Measurements from ENCODE around the gene MRTFA.

The MRTFA gene

DNA sequence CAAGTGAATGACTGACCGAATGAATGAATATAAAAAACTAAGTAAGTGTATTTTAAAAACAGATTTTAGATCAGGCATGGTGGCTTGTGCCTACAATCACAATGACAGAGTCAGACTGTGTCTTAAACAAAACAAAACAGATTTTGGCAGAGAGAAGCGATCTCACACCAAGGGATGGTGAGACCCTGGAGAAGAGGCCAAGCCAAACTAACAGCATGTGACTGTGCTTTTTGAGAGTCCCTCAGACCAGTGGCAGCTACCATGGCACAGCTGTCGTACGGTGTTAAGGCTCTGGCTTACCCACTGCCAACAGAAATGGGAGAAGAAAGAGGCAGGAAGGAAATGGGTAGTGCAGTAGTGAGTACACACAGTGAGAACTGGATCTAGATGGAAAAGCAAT lies 205.5 kb downstream of the MRTFA start:
- Histone ChIP-seq H3K27ac (ENCODE audit: low read depth, low read length) (no peak overlapping the region), H3K9ac (ENCODE audit: low read depth, low read length) (no peak overlapping the region), H3K27me3 (ENCODE audit: control insufficient read depth, insufficient read depth, low read length) (no peaks in the 10 kb centered on the region), H3K36me3 (ENCODE audit: control insufficient read depth, insufficient read depth, low read length) (peaks cover 40% of the 10 kb centered on the region), H3K4me3 (ENCODE audit: low read depth, low read length) (no peak overlapping the region), H3K4me1 (ENCODE audit: control insufficient read depth, insufficient read depth, low read length) (no peaks in the 10 kb centered on the region), H3K9me3 (ENCODE audit: control insufficient read depth, insufficient read depth, low read length) (no peaks in the 10 kb centered on the region)

DNA sequence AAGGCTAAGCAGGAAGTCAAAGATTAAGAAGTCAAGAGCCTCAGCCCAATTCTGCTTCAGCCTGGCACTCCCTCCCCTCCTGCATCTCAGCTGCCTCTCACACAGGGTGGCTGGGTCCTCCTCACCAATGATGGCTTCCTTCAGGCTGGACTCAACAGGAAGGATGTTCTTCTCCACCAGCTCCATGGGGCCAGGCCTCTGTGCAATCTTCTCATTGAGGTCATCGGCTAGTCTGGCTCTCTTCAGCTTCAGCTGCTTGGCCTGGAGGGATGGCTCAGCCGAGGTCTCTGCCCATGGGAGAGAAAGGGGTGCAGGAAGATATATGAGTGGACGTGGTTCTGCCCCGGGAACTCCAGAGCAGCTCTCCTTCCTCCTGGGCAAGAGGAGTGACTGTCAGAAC lies 207.0 kb downstream of the MRTFA start:
- Histone ChIP-seq H3K27me3 (ENCODE audit: control insufficient read depth, insufficient read depth, low read length) (no peaks in the 10 kb centered on the region), H3K36me3 (ENCODE audit: control insufficient read depth, insufficient read depth, low read length) (peaks cover 50% of the 10 kb centered on the region), H3K9ac (ENCODE audit: low read depth, low read length) (no peak overlapping the region), H3K4me3 (ENCODE audit: low read depth, low read length) (no peak overlapping the region), H3K9me3 (ENCODE audit: control insufficient read depth, insufficient read depth, low read length) (no peaks in the 10 kb centered on the region), H3K4me1 (ENCODE audit: control insufficient read depth, insufficient read depth, low read length) (no peaks in the 10 kb centered on the region), H3K27ac (ENCODE audit: low read depth, low read length) (no peak overlapping the region)

DNA sequence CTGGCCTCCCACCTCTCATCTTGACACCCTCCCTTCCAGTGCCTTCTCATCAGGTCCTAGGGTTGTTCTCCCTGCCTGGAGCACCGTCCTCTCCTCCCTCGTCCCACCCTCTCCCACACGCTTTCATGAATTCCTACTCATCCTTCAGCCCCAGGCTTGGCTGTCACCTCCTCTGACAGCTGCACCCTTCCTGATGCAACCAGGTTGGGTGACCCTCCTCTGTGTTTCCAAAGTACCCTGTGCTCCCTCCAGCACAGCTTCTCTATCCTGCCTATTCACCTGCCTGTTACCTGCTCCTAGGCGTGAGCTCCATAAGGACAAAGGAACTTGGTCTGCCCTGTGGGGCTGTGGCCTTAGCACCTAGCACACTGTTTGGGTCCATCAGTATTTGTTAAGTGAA lies 207.7 kb downstream of the MRTFA start:
- Histone ChIP-seq H3K36me3 (ENCODE audit: control insufficient read depth, insufficient read depth, low read length) (peaks cover 54% of the 10 kb centered on the region), H3K27me3 (ENCODE audit: control insufficient read depth, insufficient read depth, low read length) (no peaks in the 10 kb centered on the region), H3K4me1 (ENCODE audit: control insufficient read depth, insufficient read depth, low read length) (no peaks in the 10 kb centered on the region), H3K9ac (ENCODE audit: low read depth, low read length) (no peak overlapping the region), H3K4me3 (ENCODE audit: low read depth, low read length) (no peak overlapping the region), H3K9me3 (ENCODE audit: control insufficient read depth, insufficient read depth, low read length) (no peaks in the 10 kb centered on the region), H3K27ac (ENCODE audit: low read depth, low read length) (no peak overlapping the region)

DNA sequence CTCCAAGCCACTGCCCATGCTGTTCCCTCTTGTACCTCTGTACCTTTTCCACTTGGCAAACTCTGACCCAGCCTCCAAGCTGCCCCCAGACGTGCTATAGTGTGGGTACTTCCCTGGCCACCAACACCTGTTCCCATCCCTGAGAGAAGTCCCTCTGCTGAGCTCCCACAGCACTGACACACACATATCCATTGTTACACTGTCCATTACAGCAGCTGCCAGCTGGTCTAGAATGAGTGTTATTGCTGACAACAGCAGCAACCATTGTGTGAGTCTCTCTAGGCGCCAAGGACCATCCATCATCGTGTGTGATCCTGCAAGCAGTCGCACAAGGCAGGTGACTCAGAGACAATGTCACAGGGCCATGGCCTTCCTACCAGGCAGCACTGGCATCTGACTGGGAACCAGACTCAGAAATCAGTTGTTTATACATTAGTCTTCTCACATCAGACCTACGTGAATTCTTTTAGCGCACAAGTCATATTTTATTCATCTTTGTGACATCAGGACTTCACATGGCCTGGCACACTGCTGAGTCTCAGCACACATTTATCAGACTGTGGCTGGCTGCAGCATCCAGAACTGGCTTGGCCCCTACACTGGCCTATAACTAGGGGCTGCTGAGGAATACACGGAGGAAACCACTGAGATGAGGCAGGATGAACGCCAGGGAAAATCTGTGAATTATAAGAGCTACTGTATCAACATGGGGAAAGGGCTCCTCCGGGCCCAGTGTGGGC lies 209.8 kb downstream of the MRTFA start:
- no peak overlapping the region for H3K27ac ChIP-seq (ENCODE audit: low read depth, low read length)
- H3K9ac ChIP-seq (ENCODE audit: low read depth, low read length) = no peak overlapping the region
- H3K9me3 ChIP-seq (ENCODE audit: control insufficient read depth, insufficient read depth, low read length) = no peaks in the 10 kb centered on the region
- peaks cover 68% of the 10 kb centered on the region for H3K36me3 ChIP-seq (ENCODE audit: control insufficient read depth, insufficient read depth, low read length)
- H3K27me3 ChIP-seq (ENCODE audit: control insufficient read depth, insufficient read depth, low read length) = no peaks in the 10 kb centered on the region
- H3K4me1 ChIP-seq (ENCODE audit: control insufficient read depth, insufficient read depth, low read length) = no peaks in the 10 kb centered on the region
- H3K4me3 ChIP-seq (ENCODE audit: low read depth, low read length) = no peak overlapping the region

DNA sequence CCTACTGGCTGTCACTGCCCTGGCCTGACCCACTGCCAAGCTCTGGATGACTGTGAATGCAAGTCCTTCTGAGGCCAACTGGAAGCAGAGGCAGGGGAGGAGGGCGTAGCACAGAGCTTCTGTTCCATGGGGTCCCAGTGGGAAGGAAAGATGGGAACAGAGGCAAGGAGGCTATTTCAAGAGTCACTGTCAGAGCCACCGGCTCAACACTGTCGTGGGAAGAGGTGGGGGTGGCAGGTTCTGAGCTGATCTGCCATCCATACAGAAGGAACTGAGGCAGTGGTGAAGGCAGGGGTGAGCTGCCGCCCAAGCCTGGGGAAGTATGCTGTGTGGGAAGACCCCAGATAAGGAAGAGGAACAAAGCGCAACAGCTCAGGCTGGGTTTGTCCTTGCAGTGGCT lies 211.4 kb downstream of the MRTFA start:
- no peak overlapping the region for H3K9ac ChIP-seq (ENCODE audit: low read depth, low read length)
- no peak overlapping the region for H3K27ac ChIP-seq (ENCODE audit: low read depth, low read length)
- no peak overlapping the region for H3K4me3 ChIP-seq (ENCODE audit: low read depth, low read length)
- H3K27me3 ChIP-seq (ENCODE audit: control insufficient read depth, insufficient read depth, low read length) = no peaks in the 10 kb centered on the region
- H3K4me1 ChIP-seq (ENCODE audit: control insufficient read depth, insufficient read depth, low read length) = no peaks in the 10 kb centered on the region
- H3K36me3 ChIP-seq (ENCODE audit: control insufficient read depth, insufficient read depth, low read length) = peaks cover 74% of the 10 kb centered on the region
- no peaks in the 10 kb centered on the region for H3K9me3 ChIP-seq (ENCODE audit: control insufficient read depth, insufficient read depth, low read length)

DNA sequence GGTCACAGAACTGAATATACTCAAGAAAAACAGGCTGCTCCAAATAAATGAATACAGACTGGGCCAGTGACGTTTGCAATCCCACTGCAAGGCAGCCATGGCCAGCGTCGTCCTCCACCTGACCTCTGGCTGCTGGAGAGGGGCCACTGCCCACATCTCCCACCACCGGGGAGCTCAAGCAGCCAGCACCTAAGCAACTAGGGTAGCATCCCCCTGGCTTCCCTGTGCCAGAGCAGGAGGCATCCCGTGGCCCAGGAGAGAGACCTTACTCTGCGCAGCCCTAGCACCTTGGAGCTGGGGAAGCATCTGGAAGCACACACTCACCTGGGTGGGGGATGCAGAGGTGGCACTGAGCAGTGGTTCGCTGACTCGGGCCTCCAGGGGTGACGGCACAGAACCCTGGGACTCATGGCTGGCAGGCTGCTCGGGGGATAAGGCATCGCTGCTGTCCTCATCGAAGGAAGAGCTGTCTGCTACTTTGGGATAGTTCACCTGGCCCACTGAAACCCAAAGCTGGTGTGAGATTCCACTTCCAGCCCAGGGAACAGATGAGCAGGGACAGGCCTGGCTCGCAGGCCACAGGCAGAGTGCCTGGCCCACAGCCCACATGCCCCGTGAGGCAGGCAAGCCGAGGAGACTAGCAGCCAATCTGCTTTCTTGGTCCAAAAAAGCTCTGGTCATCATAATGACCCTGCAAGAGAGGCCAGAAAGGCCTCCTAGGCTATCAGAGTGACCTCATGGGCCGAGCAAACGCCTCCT lies 212.5 kb downstream of the MRTFA start:
- Histone ChIP-seq H3K4me1 (ENCODE audit: control insufficient read depth, insufficient read depth, low read length) (no peaks in the 10 kb centered on the region), H3K9ac (ENCODE audit: low read depth, low read length) (no peak overlapping the region), H3K4me3 (ENCODE audit: low read depth, low read length) (no peak overlapping the region), H3K36me3 (ENCODE audit: control insufficient read depth, insufficient read depth, low read length) (peaks cover 76% of the 10 kb centered on the region), H3K27me3 (ENCODE audit: control insufficient read depth, insufficient read depth, low read length) (no peaks in the 10 kb centered on the region), H3K9me3 (ENCODE audit: control insufficient read depth, insufficient read depth, low read length) (no peaks in the 10 kb centered on the region), H3K27ac (ENCODE audit: low read depth, low read length) (no peak overlapping the region)

DNA sequence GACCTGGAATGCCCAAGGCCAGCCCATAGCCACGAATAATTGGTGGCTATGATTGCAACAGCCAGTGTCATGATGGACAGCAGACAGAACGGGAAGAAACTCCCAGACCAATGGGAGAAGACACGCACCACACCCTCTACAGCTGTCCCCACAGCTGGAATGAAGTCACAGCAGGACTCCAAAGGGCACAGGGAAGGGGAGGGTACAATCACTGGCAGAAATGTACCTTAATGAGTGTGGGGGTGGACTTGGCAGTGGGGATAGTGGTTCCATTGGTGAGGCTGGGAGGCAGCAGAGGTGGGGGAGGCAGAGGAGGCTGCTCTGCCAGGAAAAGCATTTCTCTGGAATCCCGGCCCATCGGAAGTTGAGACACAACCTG lies 213.2 kb downstream of the MRTFA start:
- H3K27ac ChIP-seq (ENCODE audit: low read depth, low read length) = no peak overlapping the region
- no peaks in the 10 kb centered on the region for H3K4me1 ChIP-seq (ENCODE audit: control insufficient read depth, insufficient read depth, low read length)
- H3K4me3 ChIP-seq (ENCODE audit: low read depth, low read length) = no peak overlapping the region
- H3K9ac ChIP-seq (ENCODE audit: low read depth, low read length) = no peak overlapping the region
- H3K36me3 ChIP-seq (ENCODE audit: control insufficient read depth, insufficient read depth, low read length) = peaks cover 77% of the 10 kb centered on the region
- no peaks in the 10 kb centered on the region for H3K27me3 ChIP-seq (ENCODE audit: control insufficient read depth, insufficient read depth, low read length)
- H3K9me3 ChIP-seq (ENCODE audit: control insufficient read depth, insufficient read depth, low read length) = no peaks in the 10 kb centered on the region

DNA sequence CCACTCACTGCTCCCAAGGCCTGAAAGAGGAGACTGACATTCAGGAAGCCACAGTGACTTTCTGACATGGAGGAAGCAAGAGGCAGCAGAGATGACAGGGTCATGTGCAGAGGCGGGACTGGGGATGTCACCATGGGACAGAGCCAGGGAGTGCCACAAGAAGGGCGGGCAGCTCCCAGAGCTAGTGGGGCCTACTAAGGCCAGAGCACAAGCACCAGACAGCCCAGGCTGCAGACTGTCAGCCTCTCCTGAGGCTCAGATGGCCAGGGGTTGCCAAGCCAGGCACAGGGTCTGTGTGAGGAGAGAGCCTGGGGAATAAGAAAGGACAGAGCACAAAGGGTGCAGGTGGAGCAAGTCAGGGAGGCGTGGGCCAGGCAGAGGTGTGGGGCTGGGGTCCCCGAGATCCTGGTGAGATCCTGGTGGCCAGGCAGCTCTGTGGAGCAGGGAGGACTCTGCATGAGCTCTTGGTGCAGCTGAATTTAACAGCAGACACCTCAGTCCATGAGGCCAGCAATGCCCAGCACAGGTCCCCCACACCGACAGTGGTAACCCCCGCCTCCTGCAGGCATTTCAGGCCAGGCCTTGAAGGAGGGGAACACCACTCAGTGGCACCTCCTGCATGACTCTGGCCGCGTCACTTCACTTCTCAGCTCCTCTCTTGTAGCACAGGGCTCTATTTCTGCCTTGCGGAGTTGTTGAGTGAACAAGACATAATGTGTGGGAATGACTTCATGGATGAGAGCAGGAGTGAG lies 213.8 kb downstream of the MRTFA start:
- Histone ChIP-seq H3K4me1 (ENCODE audit: control insufficient read depth, insufficient read depth, low read length) (no peaks in the 10 kb centered on the region), H3K36me3 (ENCODE audit: control insufficient read depth, insufficient read depth, low read length) (peaks cover 78% of the 10 kb centered on the region), H3K9ac (ENCODE audit: low read depth, low read length) (no peak overlapping the region), H3K9me3 (ENCODE audit: control insufficient read depth, insufficient read depth, low read length) (no peaks in the 10 kb centered on the region), H3K27me3 (ENCODE audit: control insufficient read depth, insufficient read depth, low read length) (no peaks in the 10 kb centered on the region), H3K27ac (ENCODE audit: low read depth, low read length) (no peak overlapping the region), H3K4me3 (ENCODE audit: low read depth, low read length) (no peak overlapping the region)

DNA sequence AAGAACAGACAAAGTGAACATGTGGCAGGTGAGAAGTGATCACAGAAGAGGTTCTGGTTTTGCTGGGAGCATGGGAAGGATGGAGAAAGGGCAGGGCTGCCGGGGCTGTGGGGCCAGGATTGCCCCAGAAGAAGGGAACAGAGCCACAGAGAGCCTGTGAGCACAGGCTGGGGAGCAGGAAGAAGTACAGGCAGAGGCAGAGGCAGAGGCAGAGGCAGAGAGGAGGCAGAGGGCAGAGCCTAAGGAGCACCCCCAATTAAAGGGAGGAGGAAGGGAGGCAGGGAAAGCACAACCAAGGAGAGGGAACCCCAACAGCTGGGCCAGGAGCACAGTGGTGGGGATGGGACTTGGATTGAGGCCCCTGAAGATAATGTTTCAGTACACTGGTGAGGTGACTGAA lies 214.6 kb downstream of the MRTFA start:
- Histone ChIP-seq H3K9ac (ENCODE audit: low read depth, low read length) (no peak overlapping the region), H3K4me3 (ENCODE audit: low read depth, low read length) (no peak overlapping the region), H3K9me3 (ENCODE audit: control insufficient read depth, insufficient read depth, low read length) (no peaks in the 10 kb centered on the region), H3K27me3 (ENCODE audit: control insufficient read depth, insufficient read depth, low read length) (no peaks in the 10 kb centered on the region), H3K4me1 (ENCODE audit: control insufficient read depth, insufficient read depth, low read length) (no peaks in the 10 kb centered on the region), H3K27ac (ENCODE audit: low read depth, low read length) (no peak overlapping the region), H3K36me3 (ENCODE audit: control insufficient read depth, insufficient read depth, low read length) (peaks cover 74% of the 10 kb centered on the region)

DNA sequence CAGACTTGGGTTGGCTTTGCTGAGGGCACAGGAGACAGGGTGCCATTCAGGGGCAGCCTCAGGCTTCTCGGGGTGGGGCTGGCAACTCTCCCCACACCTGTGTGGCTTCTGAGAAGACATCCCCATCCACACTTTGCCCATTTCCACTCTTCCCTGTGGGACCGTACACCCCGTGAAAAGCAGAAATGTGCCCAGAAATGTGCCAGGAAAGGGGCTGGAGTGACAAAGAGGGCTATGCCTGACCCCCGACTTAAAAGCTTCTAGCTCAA lies 215.5 kb downstream of the MRTFA start:
- no peaks in the 10 kb centered on the region for H3K4me1 ChIP-seq (ENCODE audit: control insufficient read depth, insufficient read depth, low read length)
- H3K4me3 ChIP-seq (ENCODE audit: low read depth, low read length) = no peak overlapping the region
- H3K27ac ChIP-seq (ENCODE audit: low read depth, low read length) = no peak overlapping the region
- H3K9ac ChIP-seq (ENCODE audit: low read depth, low read length) = no peak overlapping the region
- peaks cover 78% of the 10 kb centered on the region for H3K36me3 ChIP-seq (ENCODE audit: control insufficient read depth, insufficient read depth, low read length)
- H3K9me3 ChIP-seq (ENCODE audit: control insufficient read depth, insufficient read depth, low read length) = no peaks in the 10 kb centered on the region
- H3K27me3 ChIP-seq (ENCODE audit: control insufficient read depth, insufficient read depth, low read length) = no peaks in the 10 kb centered on the region

All from HUES48 (cell line).